ENCODE measurements around the gene SEC24D.

DNA sequence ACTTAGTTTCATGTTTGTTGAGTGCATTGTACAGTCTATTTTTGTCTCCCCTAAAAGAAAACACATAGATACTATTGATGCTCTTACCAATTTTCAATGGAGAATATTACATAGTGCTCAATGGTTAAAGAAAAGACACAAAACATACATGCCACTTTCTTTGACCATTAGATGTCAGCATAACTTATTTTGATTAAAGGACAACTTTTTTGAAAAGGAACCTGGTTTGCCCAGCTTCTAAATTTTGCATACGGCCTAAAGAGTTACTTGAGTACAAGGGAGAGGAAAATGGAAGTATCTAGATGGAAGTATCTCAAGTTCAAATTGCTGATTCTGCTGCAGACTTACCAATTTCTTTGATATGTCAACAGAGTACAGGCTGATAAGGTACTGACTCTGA, 82.2 kb downstream of the SEC24D start:
- TF ChIP-seq CTCF (IDR thresholded peaks at IDR 0.05; ENCODE audit: low read depth, low read length) (no peak), POLR2A (IDR thresholded peaks at IDR 0.05; ENCODE audit: extremely low read depth, insufficient read length) (no peak), MYC (IDR thresholded peaks at IDR 0.05; ENCODE audit: low read depth, low read length) (no peak)
